PC-9 (cell line): ENCODE data around the gene ZMIZ1. TPM values are rescaled to one million over a fixed set of nuclear protein-coding genes. Genes with fewer than 3 reads are reported as not detected.

Experiments
- BruUV-seq: library from RNA; stranded (reverse); fragments of 400-500 nt; replicated peaks from 2 replicates; lab custom pipeline; 2021; lab: Mats Ljungman, UMichigan
- CTCF ChIA-PET: fragments of 300-600 bp; sonication (Branson Sonifier 250); formaldehyde crosslinking; loops from one replicate; lab custom pipeline; 2022; ENCODE audit warnings: antibody characterized with exemption; lab: Charles Lee
- POLR2A ChIA-PET: fragments of 300-600 bp; sonication (Branson Sonifier 250); formaldehyde crosslinking; loops from one replicate; lab custom pipeline; 2022; ENCODE audit warnings: antibody characterized with exemption; ENCODE audit not compliant: unreplicated experiment; lab: Charles Lee
- DNase-seq, 2 experiments: peaks; one replicate each; pipeline versions ENCODE4 v3.0.0 to v3.0.0-alpha.2; 2015 to 2022; ENCODE audit warnings: mixed read lengths in 1 of 2
- H2AFZ ChIP-seq: fragments of 200-600 bp; sonication (generic); 2 replicates; pipeline ENCODE4 v1.8.1; 2017; ENCODE audit warnings: antibody characterized with exemption
- H3F3A ChIP-seq: fragments of 200-600 bp; sonication (generic); 2 replicates; pipeline ENCODE4 v1.8.1; 2017; ENCODE audit warnings: antibody characterized with exemption, mild to moderate bottlenecking, low read depth; ENCODE audit not compliant: insufficient read depth
- H3K27ac ChIP-seq: fragments of 200-600 bp; sonication (generic); 2 replicates; pipeline ENCODE4 v1.6.1; 2016; ENCODE audit warnings: mixed run types
- H3K27me3 ChIP-seq: fragments of 200-600 bp; sonication (generic); 2 replicates; pipeline ENCODE4 v1.6.1; 2016; ENCODE audit warnings: low read depth, mixed run types; ENCODE audit not compliant: insufficient read depth
- H3K36me3 ChIP-seq: fragments of 200-600 bp; sonication (generic); 2 replicates; pipeline ENCODE4 v1.6.1; 2016; ENCODE audit warnings: low read depth, mixed run types
- H3K4me1 ChIP-seq: fragments of 200-600 bp; sonication (generic); replicated peaks from 2 replicates; pipeline ENCODE4 v1.6.1; 2016; ENCODE audit warnings: mixed run types; ENCODE audit not compliant: insufficient read depth
- H3K4me2 ChIP-seq: fragments of 200-600 bp; sonication (generic); 2 replicates; pipeline ENCODE4 v1.6.1; 2017; ENCODE audit warnings: mixed run types
- H3K4me3 ChIP-seq: fragments of 200-600 bp; sonication (generic); 2 replicates; pipeline ENCODE4 v1.6.1; 2016; ENCODE audit warnings: mixed run types
- H3K79me2 ChIP-seq: fragments of 200-600 bp; sonication (generic); 2 replicates; pipeline ENCODE4 v1.6.1; 2017; ENCODE audit warnings: low read depth, mixed run types
- H3K9me2 ChIP-seq: fragments of 200-600 bp; sonication (generic); 2 replicates; pipeline ENCODE4 v1.8.1; 2017; ENCODE audit warnings: mild to moderate bottlenecking; ENCODE audit not compliant: insufficient read depth
- H3K9me3 ChIP-seq: fragments of 200-600 bp; sonication (generic); 2 replicates; pipeline ENCODE4 v1.8.1; 2016; ENCODE audit warnings: low read depth; ENCODE audit not compliant: insufficient read depth
- H4K20me1 ChIP-seq: fragments of 200-600 bp; sonication (generic); 2 replicates; pipeline ENCODE4 v1.8.1; 2017; ENCODE audit not compliant: insufficient read depth
- CTCF ChIP-seq: fragments of 200-600 bp; sonication (generic); conservative IDR thresholded peaks from 2 replicates; pipeline ENCODE4 v1.6.1; 2017; ENCODE audit warnings: mixed run types, antibody characterized with exemption, mild to moderate bottlenecking, moderate library complexity
- EZH2 ChIP-seq: fragments of 200-600 bp; sonication (generic); IDR thresholded peaks from 2 replicates; pipeline ENCODE4 v1.8.0; 2017; ENCODE audit warnings: antibody characterized with exemption, low read depth
- intact Hi-C: fragments of 100-400 bp; cut with micrococcal nuclease; formaldehyde crosslinking; loops from one replicate; pipeline ENCODE4 v1.10.0; 2022; ENCODE audit not compliant: unreplicated experiment
- total RNA-seq: library from RNA; stranded (reverse); gene quantifications from 2 replicates; pipeline ENCODE4 v1.2.3, GENCODE V29; 2021

ZMIZ1 gene
- total RNA-seq, 1 experiment from 2014 or later = 47.6 TPM

- Histone ChIP-seq H3K79me2 (peaks cover 94% of the 10 kb centered on the region), H3K27ac (no peak overlapping the region), H3K9me2 (no peaks in the 10 kb centered on the region), H3F3A (peaks cover 14% of the 10 kb centered on the region; the same call in 1 of the 2 replicates), H3K4me1 (peaks cover 20% of the 10 kb centered on the region), H3K4me2 (no peak overlapping the region), H3K36me3 (no peaks in the 10 kb centered on the region), H3K4me3 (no peak overlapping the region), H2AFZ (no peak overlapping the region), H4K20me1 (peaks cover 64% of the 10 kb centered on the region), H3K27me3 (no peaks in the 10 kb centered on the region), H3K9me3 (no peaks in the 10 kb centered on the region)
- intact Hi-C loops = no loop called here
- CTCF ChIA-PET = no interaction called here
- BruUV-seq = no TSS peak
- TF ChIP-seq CTCF (no peak), EZH2 (no peak)
- POLR2A ChIA-PET = interaction anchor here (0.6 kb wide), 1 partner anchor 13 kb away, joined by 5 read pairs; no protein-coding TSS in a partner anchor
- no peak for DNase-seq
These were observed 19.0 kb downstream of the ZMIZ1 start for GRCh38 chr10:79087721-79088120.

GRCh38 chr10:79088176-79088575 is 19.4 kb downstream of the ZMIZ1 start:
- no peak overlapping the region for H3K4me3 ChIP-seq
- POLR2A ChIA-PET = interaction anchor here (0.6 kb wide), 2 partner anchors 14 to 153 kb away, joined by 5 to 6 read pairs; no protein-coding TSS in a partner anchor
- no TSS peak for BruUV-seq
- peaks cover 16% of the 10 kb centered on the region for H3K4me1 ChIP-seq
- H3K36me3 ChIP-seq = no peaks in the 10 kb centered on the region
- H2AFZ ChIP-seq = no peak overlapping the region
- no peak for TF ChIP-seq CTCF
- no peak for TF ChIP-seq EZH2
- H3K4me2 ChIP-seq = no peak overlapping the region
- H3K27ac ChIP-seq = no peak overlapping the region
- no peak for DNase-seq
- H4K20me1 ChIP-seq = peaks cover 66% of the 10 kb centered on the region
- H3K9me3 ChIP-seq = no peaks in the 10 kb centered on the region
- H3F3A ChIP-seq = peaks cover 10% of the 10 kb centered on the region; the same call in 1 of the 2 replicates
- intact Hi-C loops = no loop called here
- no peaks in the 10 kb centered on the region for H3K9me2 ChIP-seq
- CTCF ChIA-PET = no interaction called here
- H3K27me3 ChIP-seq = no peaks in the 10 kb centered on the region
- peaks cover 91% of the 10 kb centered on the region for H3K79me2 ChIP-seq

GRCh38 chr10:79088613-79089355 is 20.0 kb downstream of the ZMIZ1 start:
- peaks cover 13% of the 10 kb centered on the region for H3K4me1 ChIP-seq
- CTCF ChIA-PET = no interaction called here
- H3K4me2 ChIP-seq = no peak overlapping the region
- intact Hi-C loops = no loop called here
- no peak overlapping the region for H3K4me3 ChIP-seq
- no peaks in the 10 kb centered on the region for H3K9me2 ChIP-seq
- TF ChIP-seq EZH2 = no peak
- peaks cover 7% of the 10 kb centered on the region; the same call in 1 of the 2 replicates for H3F3A ChIP-seq
- no peaks in the 10 kb centered on the region for H3K27me3 ChIP-seq
- no peak overlapping the region for H2AFZ ChIP-seq
- no peak overlapping the region for H3K27ac ChIP-seq
- H3K79me2 ChIP-seq = peaks cover 90% of the 10 kb centered on the region
- no peaks in the 10 kb centered on the region for H3K36me3 ChIP-seq
- POLR2A ChIA-PET = interaction anchor here (0.6 kb wide), 1 partner anchor 154 kb away, joined by 6 read pairs; no protein-coding TSS in a partner anchor
- no peak for DNase-seq
- BruUV-seq = no TSS peak
- no peaks in the 10 kb centered on the region for H3K9me3 ChIP-seq
- peaks cover 67% of the 10 kb centered on the region for H4K20me1 ChIP-seq
